ENCODE results near the gene SREK1. TPM values are rescaled to one million over a fixed set of nuclear protein-coding genes. Genes with fewer than 3 reads are reported as not detected.
"Not testable (repeated sequence)": the region's sequence is repeated elsewhere in the genome, so short reads cannot be mapped to it uniquely, and the experiment has no call there.

SREK1 gene
- total RNA-seq, 2 donors from 2014 or later = 51.4 to 57.5 TPM

DNA sequence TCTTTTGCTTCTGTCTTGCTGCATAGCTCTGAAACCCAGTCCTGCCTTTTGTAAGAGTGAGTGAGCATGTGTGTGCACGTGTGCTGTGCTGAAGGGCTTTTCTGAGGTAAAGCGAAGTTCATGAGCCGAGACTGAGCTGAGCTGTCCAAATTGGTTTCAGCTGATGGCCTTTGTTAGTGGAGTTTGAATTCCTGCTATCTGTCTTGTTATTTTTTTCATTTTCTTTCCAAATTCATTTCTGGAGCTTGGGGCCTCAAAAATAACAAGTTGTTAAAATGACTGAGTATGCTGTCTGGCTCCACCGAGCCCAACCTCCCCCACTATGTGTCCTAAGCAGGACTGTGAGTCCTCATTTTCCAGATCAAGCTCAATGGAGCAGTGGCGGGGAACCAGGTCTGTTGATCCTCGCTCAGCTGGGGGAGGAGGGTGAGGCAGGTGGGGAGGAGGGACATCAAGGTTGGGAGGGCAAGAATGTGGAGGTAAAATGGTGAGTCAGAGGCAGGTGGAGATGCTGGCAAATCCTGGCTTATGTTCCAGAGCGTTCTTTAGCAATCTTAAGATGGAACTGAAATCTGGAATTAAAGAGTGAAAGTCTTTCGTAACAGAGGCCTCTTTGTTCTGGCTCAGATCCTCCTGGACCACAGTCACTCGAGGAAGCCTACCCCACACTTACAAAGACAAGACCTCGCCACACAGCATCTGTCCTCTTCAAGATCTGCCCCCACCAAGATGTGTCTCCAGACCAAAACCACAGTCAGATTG is 63.9 kb downstream of the SREK1 start:
- DNase-seq = no peak
- H3K36me3 ChIP-seq = no peaks in the 10 kb centered on the region
- TF ChIP-seq, protein P1, sequence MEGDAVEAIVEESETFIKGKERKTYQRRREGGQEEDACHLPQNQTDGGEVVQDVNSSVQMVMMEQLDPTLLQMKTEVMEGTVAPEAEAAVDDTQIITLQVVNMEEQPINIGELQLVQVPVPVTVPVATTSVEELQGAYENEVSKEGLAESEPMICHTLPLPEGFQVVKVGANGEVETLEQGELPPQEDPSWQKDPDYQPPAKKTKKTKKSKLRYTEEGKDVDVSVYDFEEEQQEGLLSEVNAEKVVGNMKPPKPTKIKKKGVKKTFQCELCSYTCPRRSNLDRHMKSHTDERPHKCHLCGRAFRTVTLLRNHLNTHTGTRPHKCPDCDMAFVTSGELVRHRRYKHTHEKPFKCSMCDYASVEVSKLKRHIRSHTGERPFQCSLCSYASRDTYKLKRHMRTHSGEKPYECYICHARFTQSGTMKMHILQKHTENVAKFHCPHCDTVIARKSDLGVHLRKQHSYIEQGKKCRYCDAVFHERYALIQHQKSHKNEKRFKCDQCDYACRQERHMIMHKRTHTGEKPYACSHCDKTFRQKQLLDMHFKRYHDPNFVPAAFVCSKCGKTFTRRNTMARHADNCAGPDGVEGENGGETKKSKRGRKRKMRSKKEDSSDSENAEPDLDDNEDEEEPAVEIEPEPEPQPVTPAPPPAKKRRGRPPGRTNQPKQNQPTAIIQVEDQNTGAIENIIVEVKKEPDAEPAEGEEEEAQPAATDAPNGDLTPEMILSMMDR (IDR thresholded peaks at IDR 0.05) = no peak
- intact Hi-C loops (cut with DNase I) = no loop called here
- H3K4me1 ChIP-seq = no peaks in the 10 kb centered on the region
- H3K27me3 ChIP-seq = no peaks in the 10 kb centered on the region
- no peak overlapping the region for H3K27ac ChIP-seq
- H3K9me3 ChIP-seq = no peaks in the 10 kb centered on the region
- H3K9ac ChIP-seq (ENCODE audit: low read depth in 2 of 2, low read length in 2 of 2) = no peak overlapping the region
- no peak overlapping the region for H3K4me3 ChIP-seq

DNA sequence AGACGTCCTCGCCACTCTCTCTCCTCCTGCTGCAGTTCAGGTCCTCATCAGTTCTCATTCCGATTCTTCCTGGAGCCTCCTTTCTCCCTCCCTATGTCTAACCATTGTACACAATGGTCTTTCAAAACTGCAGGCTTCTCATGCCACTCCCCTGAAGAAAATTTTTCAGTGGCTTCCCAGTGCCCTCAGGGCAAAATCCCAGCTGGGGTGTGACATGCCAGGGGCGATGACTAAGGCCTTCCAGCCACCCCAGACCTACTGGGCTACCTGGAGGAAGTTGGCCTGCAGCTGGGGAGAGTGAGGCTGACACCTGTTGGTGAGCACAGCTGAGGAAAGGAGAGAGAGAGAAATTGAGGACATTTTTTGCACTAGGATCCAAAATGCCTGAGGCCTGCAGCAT is 65.2 kb downstream of the SREK1 start:
- Histone ChIP-seq H3K27me3 (no peaks in the 10 kb centered on the region), H3K36me3 (no peaks in the 10 kb centered on the region), H3K4me1 (no peaks in the 10 kb centered on the region), H3K4me3 (no peak overlapping the region), H3K9me3 (no peaks in the 10 kb centered on the region), H3K9ac (ENCODE audit: low read depth in 2 of 2, low read length in 2 of 2) (no peak overlapping the region), H3K27ac (no peak overlapping the region)
- DNase-seq = no peak
- TF ChIP-seq, protein P1 (IDR thresholded peaks at IDR 0.05) = no peak
- intact Hi-C loops (cut with DNase I) = no loop called here

DNA sequence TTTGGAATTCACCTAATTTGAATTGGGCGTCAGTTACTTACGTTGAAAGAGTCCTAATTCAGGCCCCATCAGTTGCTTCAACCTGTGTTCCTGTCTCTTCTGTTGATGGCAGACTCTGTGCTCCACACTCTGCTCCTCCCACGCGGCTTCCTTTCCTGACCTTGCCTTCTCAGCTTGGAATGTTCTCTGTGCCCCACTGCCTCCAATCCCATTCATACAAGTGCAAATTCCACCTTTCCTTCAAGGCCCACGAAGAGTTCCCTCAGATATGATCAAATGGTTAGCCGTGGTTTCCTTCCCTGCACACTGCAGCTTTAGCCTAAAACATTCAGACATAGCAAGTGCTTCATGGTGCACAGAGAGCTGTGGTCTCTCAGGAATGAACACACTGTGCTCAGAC is 65.7 kb downstream of the SREK1 start:
- no peak overlapping the region for H3K27ac ChIP-seq
- no peak overlapping the region for H3K4me3 ChIP-seq
- no peaks in the 10 kb centered on the region for H3K36me3 ChIP-seq
- no peaks in the 10 kb centered on the region for H3K9me3 ChIP-seq
- no peak overlapping the region for H3K9ac ChIP-seq (ENCODE audit: low read depth in 2 of 2, low read length in 2 of 2)
- DNase-seq = no peak
- H3K4me1 ChIP-seq = no peaks in the 10 kb centered on the region
- intact Hi-C loops (cut with DNase I) = no loop called here
- TF ChIP-seq, protein P1 (IDR thresholded peaks at IDR 0.05) = no peak
- H3K27me3 ChIP-seq = no peaks in the 10 kb centered on the region

DNA sequence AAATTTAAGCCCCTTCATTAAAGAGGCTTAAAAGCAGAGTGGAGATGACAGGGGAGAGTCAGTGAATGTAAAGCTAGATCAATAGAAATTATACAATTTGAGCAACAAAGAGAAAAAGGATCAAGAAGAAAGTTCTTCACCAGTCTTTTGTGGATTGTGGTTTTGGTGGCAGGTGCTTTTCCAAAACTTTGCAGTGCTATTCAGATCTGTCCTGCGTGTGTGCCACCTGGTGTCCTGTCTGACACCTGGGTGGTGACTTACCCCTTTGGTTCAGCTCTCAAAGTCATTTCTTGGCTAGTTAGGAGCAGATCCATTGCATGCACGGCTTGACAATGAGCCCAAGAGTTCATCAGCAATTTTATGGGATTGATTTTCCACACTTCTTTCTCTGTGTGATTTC is 69.4 kb downstream of the SREK1 start:
- intact Hi-C loops (cut with DNase I) = no loop called here
- Histone ChIP-seq H3K4me3 (no peak overlapping the region), H3K27me3 (no peaks in the 10 kb centered on the region), H3K36me3 (no peaks in the 10 kb centered on the region), H3K9ac (ENCODE audit: low read depth in 2 of 2, low read length in 2 of 2) (no peak overlapping the region), H3K27ac (no peak overlapping the region), H3K4me1 (no peaks in the 10 kb centered on the region), H3K9me3 (no peaks in the 10 kb centered on the region)
- TF ChIP-seq, protein P1 (IDR thresholded peaks at IDR 0.05) = no peak
- no peak for DNase-seq

DNA sequence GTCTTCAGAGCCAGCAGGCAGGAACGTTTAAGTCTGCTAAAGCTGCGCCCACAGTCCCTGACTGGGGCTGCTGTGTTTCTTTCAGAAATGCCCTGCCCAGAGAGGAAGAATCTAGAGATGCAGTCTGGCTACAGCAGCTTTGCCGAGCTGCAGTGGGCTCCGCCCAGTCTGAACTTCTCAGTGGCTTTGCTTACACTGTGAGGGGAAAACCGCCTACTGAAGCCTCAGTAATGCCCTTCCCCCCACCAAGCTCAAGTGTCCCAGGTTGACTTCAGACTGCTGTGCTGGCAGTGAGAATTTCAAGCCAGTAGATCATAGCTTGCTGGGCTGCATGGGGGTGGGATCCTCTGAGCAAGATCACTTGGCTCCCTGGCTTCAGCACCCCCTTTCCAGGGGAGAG is 78.4 kb downstream of the SREK1 start:
- Histone ChIP-seq H3K9ac (ENCODE audit: low read depth in 2 of 2, low read length in 2 of 2) (no peak overlapping the region), H3K27me3 (no peaks in the 10 kb centered on the region), H3K27ac (no peak overlapping the region), H3K4me1 (no peaks in the 10 kb centered on the region), H3K9me3 (no peaks in the 10 kb centered on the region), H3K4me3 (no peak overlapping the region), H3K36me3 (no peaks in the 10 kb centered on the region)
- no peak for DNase-seq
- intact Hi-C loops (cut with DNase I) = no loop called here
- TF ChIP-seq, protein P1 (IDR thresholded peaks at IDR 0.05) = no peak

DNA sequence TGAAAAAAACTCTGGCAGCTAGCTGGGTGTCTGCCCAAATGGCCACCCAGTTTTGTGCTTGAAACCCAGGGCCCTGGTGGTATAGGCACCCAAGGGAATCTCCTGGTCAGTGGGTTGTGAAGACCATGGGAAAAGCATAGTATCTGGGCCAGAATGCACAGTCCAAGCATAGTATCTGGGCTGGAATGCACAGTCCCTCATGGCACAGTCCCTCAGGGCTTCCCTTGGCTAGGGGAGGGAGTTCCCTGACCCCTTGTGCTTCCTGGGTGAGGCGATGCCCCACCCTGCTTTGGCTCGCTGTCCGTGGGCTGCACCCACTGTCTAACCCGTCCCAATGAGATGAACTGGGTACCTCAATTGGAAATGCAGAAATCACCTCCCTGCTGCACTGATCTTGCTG is 78.8 kb downstream of the SREK1 start:
- H3K9me3 ChIP-seq; H3K36me3 ChIP-seq; H3K4me1 ChIP-seq; H3K9ac ChIP-seq (ENCODE audit: low read depth in 2 of 2, low read length in 2 of 2); H3K27ac ChIP-seq; H3K27me3 ChIP-seq; H3K4me3 ChIP-seq; DNase-seq; intact Hi-C loops (cut with DNase I): not testable (repeated sequence)

Data from colonic mucosa (tissue), 4 donors.